ENCODE data around the gene GALK2.
"Not testable (repeated sequence)": the region's sequence is repeated elsewhere in the genome, so short reads cannot be mapped to it uniquely, and the experiment has no call there.

Gene GALK2

GRCh38 chr15:49225572-49226281, 55.7 kb downstream of the GALK2 start:
- no peak for DNase-seq

- DNase-seq = no peak
Observed at GRCh38 chr15:49227602-49228001, 57.6 kb downstream of the GALK2 start.

- no peak for DNase-seq
Observed at GRCh38 chr15:49229922-49230321, 59.9 kb downstream of the GALK2 start.

- DNase-seq = no peak
Observed at GRCh38 chr15:49232236-49232806, 62.3 kb downstream of the GALK2 start.

DNA sequence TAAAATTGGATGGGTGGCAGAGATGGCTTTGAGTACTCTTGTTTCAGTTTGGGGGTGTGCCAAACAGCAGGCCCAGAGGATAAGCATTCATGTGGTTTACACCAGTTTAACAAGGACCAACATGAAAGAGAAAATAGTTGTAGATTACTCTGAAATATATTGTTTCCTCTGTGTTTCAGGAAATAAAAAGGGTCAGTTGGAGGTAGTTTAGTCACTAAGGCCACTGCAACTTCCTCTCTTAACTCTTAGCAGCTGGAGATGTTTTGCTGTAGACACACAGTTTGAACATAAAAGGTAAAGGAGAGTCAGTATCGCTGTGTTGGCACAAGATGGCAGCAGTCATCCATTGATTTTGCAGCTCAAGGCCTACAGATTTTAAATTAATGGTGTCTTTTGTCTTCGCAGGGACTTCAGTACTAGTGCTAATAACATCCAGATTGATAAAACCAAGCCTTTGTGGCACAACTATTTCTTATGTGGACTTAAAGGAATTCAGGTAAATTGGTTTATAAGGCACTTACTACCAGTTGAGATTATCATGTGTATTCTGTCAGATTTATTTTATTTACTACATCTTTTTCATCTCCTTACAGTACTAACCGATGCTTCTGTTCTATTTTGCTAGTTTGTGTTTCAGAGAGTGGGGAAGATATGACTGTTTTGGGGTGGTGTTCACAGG, 65.5 kb downstream of the GALK2 start:
- no peak for DNase-seq

DNA sequence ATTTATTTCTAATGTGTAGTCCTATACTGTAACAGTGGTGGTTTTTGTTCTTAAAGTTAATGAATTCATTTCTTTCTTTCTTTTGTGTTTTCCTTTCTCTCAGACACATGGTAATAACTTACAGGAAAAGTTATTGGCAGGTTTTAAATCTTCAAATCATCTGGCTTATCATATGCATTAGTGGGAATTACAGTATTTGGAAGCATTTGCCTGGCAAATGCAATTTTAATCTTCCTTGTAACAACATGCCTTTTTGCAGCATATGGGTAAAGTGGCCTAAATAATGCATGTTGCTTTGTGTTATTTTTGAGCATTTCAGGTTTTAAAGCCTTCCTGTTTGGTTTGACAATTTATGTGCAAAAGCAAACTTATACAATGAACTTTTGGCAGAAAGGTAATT, 66.8 kb downstream of the GALK2 start:
- no peak for DNase-seq

DNA sequence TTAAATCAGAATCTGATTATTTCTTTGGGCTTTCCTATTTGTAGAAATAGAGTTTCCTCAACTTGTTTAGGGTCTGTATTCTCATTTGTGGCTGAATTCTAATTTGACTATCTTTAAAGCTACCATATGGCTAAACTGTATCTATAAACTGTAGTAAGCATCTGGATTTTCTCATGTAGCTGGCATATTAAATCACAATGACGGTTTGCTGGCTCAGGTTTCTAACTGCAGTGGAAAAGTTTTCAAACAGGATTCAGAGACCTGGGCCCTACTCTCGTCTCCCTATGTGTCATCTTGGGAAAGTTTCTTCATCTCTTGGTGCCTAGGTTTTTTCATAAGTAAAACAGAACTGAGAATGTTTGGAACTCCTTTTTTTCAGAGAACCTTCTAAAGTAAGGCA, 68.3 kb downstream of the GALK2 start:
- DNase-seq = no peak

GRCh38 chr15:49239105-49239504, 69.1 kb downstream of the GALK2 start:
- DNase-seq = no peak

DNA sequence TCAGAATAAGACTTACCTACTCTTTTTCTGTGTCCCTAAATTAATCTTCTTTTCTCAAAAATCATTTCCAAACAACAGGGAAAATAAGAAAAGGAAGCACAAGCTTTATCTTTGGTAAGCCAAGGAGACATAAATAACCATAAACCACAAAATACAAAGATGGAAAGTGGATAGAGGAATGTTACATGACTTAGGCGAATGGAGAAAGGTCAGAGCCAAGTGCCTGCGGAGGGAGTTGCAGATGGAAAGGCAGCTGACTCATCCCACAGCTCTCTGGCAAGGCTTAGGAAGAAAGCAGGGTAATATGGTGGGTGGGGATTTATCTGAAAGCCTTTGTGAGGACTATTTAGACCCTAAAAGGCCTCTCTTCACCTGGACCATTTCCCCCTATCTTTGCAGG, 72.8 kb downstream of the GALK2 start:
- no peak for DNase-seq

- no peak for DNase-seq
Observed at GRCh38 chr15:49247556-49248110, 77.6 kb downstream of the GALK2 start.

GRCh38 chr15:49248291-49248690, 78.2 kb downstream of the GALK2 start:
- DNase-seq = no peak

GRCh38 chr15:49255966-49256759, 86.1 kb downstream of the GALK2 start:
- no peak for DNase-seq

DNA sequence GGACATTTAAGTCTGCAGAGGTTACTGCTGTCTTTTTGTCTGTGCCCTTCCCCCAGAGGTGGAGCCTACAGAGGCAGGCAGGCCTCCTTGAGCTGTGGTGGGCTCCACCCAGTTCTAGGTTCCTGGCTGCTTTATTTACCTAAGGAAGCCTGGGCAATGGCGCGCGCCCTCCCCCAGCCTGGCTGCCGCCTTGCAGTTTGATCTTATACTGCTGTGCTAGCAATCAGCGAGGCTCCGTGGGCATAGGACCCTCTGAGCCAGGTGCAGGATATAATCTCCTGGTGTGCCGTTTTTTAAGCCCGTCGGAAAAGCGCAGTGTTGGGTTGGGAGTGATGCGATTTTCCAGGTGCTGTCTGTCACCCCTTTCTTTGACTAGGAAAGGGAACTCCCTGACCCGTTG, 95.1 kb downstream of the GALK2 start:
- not testable (repeated sequence) for DNase-seq

GRCh38 chr15:49265911-49266310, 95.9 kb downstream of the GALK2 start:
- no peak for DNase-seq

GRCh38 chr15:49270541-49271421, 100.7 kb downstream of the GALK2 start:
- DNase-seq = no peak

GRCh38 chr15:49273734-49274318, 103.8 kb downstream of the GALK2 start:
- DNase-seq = no peak

- DNase-seq = no peak
Observed at GRCh38 chr15:49278751-49279150, 108.7 kb downstream of the GALK2 start.

DNA sequence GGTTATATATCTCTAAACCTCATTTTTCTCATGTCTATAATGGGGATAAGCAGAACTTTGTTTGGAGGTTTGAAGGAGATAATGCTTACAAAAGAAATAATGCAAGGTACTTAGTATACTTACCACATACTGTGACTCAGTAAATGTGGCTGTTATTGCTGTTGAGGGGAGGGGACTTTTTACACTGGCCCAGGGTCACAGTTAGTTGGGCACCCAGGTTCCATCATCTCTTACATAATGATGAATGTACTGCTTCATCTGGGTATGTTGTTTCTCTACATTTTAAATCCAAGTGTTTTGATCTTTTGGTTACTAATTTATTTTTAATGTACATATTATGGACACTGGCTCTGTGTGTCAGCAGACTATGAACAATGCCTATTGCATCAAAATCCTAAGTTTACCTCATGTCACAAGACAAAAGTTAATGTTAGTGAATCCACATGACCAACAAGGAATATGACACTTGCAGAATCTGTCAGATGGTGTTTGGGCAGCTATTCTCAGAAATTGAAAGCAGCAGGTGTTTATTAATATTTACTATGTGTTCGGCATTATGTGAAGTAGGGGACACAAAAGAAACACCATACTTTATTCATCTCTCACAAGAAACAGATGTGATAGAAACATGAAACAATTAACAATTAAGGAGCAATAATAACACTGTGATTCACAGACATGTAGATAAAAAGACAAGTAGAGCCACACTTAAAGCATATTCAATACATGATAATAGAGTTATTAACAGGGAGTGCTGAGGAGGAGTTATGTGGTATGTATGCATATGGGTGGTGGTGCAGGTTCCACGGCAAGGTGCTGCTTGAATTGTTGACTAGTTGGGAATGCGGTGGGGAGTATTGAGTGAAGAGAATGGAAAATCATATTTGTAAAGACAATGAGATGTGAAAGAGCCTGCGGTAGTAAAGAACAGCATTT, 109.7 kb downstream of the GALK2 start:
- no peak for DNase-seq

- DNase-seq = no peak
Observed at GRCh38 chr15:49282366-49282765, 112.3 kb downstream of the GALK2 start.

GRCh38 chr15:49286649-49287404, 116.8 kb downstream of the GALK2 start:
- DNase-seq = no peak
